AG04449 (cell line): Measurements from ENCODE around the gene IPO5.

Experiments used
- CTCF ChIA-PET: fragments of 350-600 bp; formaldehyde crosslinking; extraction: SDS; loops from one replicate; lab custom pipeline; 2021; ENCODE audit warnings: antibody characterized with exemption; lab: Yijun Ruan, JAX
- POLR2A ChIA-PET: fragments of 400-600, 350-600 bp; formaldehyde crosslinking; extraction: SDS; loops from one replicate; lab custom pipeline; 2020; ENCODE audit warnings: antibody characterized with exemption, inconsistent platforms; lab: Yijun Ruan, JAX
- DNase-seq: peaks from one replicate; pipeline ENCODE4 v3.0.0-alpha.2; 2010; ENCODE audit warnings: low read depth, low spot score
- H3K4me3 ChIP-seq: 2 replicates; pipeline ENCODE4 v1.5.1; 2011; ENCODE audit warnings: low read depth, mild to moderate bottlenecking, control low read depth, low read length
- CTCF ChIP-seq: IDR thresholded peaks from one replicate; pipeline ENCODE4 v1.5.1; 2011; ENCODE audit warnings: mild to moderate bottlenecking, moderate library complexity, low read length, control low read depth, inconsistent platforms; ENCODE audit not compliant: insufficient read depth; ENCODE audit errors: missing control alignments

Gene IPO5

GRCh38 chr13:98013241-98013640 lies 59.8 kb downstream of the IPO5 start:
- POLR2A ChIA-PET: no interaction called here
- no peak for DNase-seq
- no peak overlapping the region for H3K4me3 ChIP-seq
- CTCF ChIA-PET: interaction anchor here (2.6 kb wide), 1 partner anchor 157 kb away, joined by 7 read pairs; no protein-coding TSS in a partner anchor
- no peak for TF ChIP-seq CTCF

GRCh38 chr13:98014766-98015165 lies 61.3 kb downstream of the IPO5 start:
- no peak overlapping the region for H3K4me3 ChIP-seq
- DNase-seq: peak; percentile 54
- TF ChIP-seq CTCF: no peak
- POLR2A ChIA-PET: no interaction called here
- CTCF ChIA-PET: interaction anchor here (2.6 kb wide), 1 partner anchor 159 kb away, joined by 7 read pairs; no protein-coding TSS in a partner anchor

- CTCF ChIA-PET: interaction anchor here (0.9 to 1.3 kb wide), 2 partner anchors 162 to 384 kb away, joined by 3 read pairs; no protein-coding TSS in a partner anchor
- no peak overlapping the region for H3K4me3 ChIP-seq
- TF ChIP-seq CTCF: no peak
- POLR2A ChIA-PET: no interaction called here
- DNase-seq: no peak
Measured at GRCh38 chr13:98018293-98018692, 64.8 kb downstream of the IPO5 start.

- ChIA-PET POLR2A (no interaction called here), CTCF (interaction anchor here (0.8 to 2.4 kb wide), 3 partner anchors 14 to 163 kb away, joined by 3 to 9 read pairs (median 3); no protein-coding TSS in a partner anchor)
- H3K4me3 ChIP-seq: no peak overlapping the region
- no peak for TF ChIP-seq CTCF
- no peak for DNase-seq
Measured at GRCh38 chr13:98019186-98019585, 65.7 kb downstream of the IPO5 start.

- no peak for DNase-seq
- POLR2A ChIA-PET: no interaction called here
- H3K4me3 ChIP-seq: no peak overlapping the region
- CTCF ChIA-PET: interaction anchor here (1.0 to 2.5 kb wide), 4 partner anchors 13 to 377 kb away, joined by 3 to 9 read pairs (median 6); no protein-coding TSS in a partner anchor
- TF ChIP-seq CTCF: no peak
Measured at GRCh38 chr13:98020271-98020670, 66.8 kb downstream of the IPO5 start.

- POLR2A ChIA-PET: no interaction called here
- no peak overlapping the region for H3K4me3 ChIP-seq
- DNase-seq: peak; percentile 72
- no peak for TF ChIP-seq CTCF
- CTCF ChIA-PET: interaction anchor here (1.0 to 2.6 kb wide), 3 partner anchors 12 to 166 kb away, joined by 3 to 9 read pairs (median 8); no protein-coding TSS in a partner anchor
Measured at GRCh38 chr13:98022210-98022609, 68.7 kb downstream of the IPO5 start.
